ENCODE measurements around the gene SEPSECS.
"Not testable (repeated sequence)": the region's sequence is repeated elsewhere in the genome, so short reads cannot be mapped to it uniquely, and the experiment has no call there.

The SEPSECS gene

DNA sequence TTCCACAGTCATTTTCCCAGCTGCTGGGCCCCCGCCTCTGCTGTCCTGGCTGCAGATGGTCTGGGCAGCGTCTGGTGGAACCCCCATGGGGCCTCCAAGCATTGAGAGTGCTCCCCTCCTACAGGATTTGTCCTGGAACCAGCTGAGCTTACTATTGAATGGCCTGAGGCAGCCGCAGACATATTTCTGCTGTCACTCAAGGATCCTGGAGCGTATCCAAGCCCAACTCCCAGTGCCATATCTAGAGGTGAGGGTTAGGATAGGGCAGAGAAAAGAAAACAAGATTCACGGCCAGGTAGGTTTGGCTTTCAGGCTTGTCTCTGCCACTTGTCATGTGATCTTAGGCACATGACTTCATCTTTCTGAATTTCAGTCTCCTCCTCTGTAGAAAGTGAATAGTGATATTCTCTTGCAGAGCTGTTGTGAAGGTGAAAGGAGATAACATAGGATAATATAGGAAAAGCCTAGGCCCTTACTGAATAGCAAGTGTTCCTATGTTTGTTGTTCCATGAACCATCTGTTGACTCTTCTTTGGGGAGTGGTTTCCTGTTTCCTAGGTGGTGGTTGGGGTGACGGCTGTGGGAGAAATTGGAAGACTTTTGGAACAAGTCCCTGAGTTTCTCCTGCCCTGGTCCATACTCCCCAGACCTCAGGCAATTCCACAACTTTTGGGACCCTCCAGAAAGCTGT, 52.3 kb downstream of the SEPSECS start:
- no peak for DNase-seq

DNA sequence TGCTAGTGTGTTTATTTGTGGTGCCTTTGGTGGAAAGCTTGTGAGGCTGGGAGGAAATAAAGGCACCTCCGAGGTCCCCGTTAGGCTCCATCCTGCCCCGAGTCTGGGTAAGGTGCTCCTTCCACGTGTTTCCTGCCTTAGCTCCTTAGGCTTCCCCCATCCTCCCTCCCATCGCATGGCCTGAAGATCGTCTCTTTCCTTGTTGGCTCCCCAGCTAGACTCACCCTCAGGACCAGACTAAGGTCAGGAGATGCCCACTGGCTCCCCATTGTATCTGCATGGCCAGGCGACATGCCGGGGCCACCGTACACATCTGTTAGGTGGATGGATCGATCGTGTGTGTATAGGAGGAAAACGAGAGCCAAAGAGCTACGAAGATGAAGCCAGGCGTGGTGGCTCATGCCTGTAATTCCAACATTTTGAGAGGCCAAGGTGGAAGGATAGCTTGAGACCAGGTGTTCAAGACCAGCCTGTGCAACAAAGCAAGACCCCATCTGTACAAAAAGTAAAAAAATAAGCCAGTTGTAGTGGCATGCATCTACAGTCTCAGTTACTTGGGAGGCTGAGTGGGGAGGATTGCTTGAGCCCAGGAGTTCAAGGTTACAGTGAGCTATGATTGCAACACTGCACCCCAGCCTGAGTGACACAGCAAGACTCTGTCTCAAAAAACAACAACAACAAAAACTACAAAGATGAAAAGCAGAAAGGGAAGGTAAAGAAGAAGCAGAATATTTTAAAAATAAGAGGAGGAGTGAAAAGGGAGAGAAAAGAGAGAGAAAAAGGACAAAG, 53.7 kb downstream of the SEPSECS start:
- DNase-seq = no peak

DNA sequence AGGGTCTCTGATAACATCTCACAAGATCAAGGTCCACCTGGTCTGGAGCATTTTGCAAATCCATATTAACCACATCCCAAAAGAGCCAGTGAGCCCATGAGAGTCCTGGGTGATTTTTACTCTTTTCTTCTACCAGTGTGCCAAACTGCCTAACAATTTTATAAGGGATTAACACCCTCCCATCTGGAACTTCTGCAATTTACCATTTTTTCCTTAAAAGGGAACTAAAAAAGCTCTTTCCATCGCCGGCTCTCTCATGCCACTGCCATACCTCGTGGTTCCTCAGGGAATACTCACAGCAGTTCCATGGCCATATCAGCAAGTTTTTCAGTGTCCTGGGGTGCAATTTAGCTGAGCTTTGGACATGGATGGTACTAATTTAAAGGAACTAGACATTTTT, 55.7 kb downstream of the SEPSECS start:
- no peak for DNase-seq

DNA sequence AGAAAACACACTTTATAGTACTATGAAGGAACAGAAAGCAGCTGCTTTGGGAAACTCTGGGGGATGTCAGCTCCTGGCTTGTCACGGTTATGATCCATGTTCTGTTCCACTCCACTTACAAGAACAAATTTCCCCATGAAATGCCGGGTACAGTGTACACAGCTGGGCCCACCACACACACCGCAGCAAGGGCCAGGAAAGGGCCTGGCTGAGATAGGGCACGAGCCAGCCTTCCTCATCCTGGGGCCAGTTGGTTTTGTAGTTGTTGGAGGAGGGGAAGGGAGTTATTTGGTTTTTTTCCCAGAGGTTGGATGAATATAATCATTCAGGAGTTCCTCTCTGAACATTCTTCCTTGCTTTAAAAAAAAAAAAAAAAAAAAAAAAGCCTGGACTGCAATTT, 56.8 kb downstream of the SEPSECS start:
- DNase-seq = no peak

DNA sequence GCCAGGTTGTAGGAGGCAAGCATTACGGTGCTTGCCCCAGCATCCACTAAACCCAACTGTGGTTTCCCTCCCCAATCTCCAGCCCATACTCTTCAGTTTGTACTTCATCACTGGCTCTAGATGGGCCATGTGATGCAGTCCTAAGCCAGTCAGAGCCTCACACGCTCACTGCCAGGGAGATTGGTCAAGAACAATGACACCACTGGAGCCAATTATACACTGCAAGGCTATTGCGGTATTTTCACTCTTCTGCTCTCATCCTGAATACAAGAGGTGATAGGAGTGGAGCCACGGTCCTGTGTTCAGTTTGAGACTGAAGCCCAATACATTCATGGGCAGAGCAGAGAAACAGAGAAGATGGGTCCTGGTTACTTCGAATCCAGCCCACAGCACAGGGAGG, 58.4 kb downstream of the SEPSECS start:
- DNase-seq = no peak

DNA sequence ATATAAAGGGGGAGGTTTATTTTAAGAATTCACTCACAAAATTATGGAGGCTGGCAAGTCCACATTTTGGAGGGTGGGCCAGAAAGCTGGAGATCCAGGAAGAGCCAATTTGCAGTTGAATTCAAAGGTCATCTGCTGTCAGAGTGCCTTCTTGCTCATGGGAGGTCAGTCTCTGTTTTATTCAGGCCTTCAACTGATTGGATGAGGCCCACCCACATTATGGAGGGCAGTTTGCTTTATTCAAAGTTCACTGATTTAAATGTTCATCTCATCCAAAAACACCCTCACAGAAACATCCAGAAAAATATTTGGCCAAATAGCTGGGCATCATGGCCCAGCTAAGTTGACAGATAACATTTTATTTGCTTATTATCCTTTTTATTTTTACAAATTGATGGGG, 59.5 kb downstream of the SEPSECS start:
- no peak for DNase-seq

DNA sequence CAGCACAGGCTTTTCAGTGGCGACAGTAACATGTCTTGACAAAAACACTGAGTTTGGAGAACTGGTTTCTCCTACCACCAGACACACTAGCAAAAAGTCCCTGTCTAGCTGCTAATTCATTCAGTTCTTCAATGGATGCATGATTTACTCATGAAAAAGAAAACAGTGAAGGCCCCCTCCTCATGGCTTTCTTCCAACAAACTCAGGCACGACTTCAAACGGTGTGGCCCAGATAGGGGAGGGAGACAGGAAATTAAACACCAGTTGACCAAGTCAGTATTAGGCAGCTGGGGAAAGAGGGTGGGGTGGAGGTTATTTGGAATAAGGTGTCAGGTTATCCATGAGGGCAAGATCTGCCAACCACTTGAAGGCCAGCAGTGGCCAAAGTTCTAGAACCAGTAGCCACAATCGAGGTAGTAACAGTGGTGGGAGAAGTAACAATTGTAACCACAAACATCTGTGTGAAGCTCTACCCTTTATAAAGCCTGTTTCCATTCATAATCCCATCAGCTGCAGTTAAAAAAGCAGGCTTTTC, 60.2 kb downstream of the SEPSECS start:
- no peak for DNase-seq

DNA sequence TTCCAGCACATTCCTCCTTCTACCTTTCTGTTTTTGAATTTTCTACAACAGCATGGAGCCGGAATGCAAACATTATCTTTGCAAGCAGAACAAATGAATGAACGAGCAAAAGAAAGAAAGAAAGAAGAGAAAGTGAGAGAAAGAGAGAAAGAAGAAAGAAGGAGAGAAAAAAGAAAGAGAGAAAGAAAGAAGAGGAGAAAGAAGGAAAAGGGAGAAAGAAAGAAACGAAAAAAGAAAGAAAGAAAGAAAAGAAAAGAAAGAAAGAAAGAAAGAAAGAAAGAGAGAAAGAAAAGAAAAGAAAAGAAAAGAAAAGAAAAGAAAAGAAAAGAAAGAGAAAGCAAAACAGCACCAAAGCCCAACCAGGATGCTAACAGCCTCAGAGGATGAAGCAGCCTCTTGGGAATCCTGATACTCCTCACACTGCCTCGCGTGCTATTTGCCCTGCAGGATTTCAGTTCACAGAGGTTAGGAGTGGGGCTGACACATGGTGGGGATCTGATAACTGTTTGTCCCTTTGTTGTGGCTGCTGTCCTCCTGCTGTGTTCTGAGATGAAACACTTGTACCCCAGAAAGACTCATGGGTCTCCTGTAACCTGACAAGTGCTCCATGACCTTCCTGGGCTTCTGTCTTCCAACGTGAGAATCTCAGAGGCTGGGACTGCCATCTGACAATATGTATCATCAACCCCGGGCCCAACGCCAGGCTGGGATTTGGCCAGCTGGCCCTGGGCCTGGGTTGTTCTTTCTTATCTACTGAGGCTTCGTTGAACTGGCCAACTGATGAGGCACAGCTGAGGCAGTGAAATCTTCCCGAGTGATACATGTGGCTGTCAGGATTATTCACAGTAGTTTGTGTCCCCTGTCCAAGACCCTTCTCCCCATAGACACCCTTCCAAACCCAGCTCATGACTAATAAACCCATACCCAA, 61.0 kb downstream of the SEPSECS start:
- no peak for DNase-seq

DNA sequence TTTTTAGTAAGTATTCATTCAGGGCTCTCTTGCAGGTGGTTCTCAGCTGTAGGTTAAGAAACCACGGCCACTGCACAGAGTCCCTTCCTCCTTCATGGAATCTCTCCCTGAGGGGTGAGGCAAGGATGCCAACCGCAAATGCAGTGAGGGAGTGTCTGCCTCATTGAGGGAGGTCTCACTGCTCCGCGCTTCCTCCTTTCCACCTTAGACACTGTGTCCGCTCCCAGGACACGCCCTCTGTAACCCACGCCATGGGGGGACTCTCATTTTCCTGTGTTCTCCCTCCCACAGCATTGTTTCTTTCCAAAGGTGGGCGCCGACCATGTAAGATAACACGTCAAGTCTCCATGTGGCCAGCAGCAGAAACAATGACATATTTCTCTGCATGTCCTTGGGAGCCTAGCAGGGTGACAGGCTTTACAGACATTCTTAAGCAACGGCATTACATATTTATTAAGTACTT, 63.2 kb downstream of the SEPSECS start:
- no peak for DNase-seq

DNA sequence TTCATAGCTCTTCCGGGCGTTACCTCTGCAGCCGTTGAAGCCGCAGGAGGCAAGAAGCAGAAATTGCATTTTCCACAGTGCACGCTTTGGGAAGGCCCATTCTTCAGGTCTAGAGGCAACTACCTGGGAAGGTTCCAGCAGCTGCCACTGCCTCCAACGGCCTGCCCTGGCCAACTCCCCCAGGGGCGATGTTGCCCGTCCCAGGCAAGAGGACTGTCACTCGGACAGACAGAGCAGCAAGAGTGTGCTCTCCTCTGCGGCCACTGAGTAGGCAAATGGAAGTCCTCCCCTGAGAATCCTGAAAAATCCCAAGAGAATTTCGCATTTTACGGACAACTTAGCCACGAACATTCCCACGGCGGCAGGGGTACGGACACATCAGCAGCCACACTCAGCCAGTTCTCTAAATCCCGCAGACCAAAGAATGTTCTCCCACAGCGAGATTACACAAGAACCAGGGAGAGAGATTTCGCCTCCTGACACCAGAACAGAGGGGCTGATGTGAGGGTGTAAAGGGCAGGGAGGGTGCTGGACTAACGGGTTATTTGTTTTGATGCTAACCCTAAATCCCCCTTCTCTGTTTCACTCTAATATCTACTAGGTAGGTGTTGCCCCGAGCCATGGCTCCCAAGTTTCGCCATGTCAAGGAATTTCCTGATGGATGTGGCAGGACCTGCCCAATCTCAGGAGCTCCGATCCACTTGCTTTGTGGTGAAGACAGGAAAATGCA, 63.8 kb downstream of the SEPSECS start:
- DNase-seq = no peak

DNA sequence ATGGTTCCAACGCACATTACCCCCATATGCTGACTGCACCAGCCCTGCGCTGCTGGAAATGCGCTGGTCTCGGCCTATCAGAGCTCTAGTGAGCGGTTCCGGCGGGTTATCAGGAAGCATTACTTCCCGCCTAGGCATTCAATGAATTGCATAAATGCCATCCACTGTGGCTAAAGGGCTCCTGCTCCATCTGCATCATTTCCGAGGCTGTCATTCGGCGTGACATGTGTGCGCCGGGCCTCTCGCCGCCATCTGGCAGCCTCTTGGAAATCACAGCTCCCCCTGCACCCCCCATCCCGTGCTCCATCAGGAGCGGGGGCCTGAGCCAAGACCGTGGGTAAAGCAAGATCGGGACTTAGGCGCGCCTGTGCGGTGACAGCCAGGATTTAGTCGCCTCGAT, 64.4 kb downstream of the SEPSECS start:
- no peak for DNase-seq

DNA sequence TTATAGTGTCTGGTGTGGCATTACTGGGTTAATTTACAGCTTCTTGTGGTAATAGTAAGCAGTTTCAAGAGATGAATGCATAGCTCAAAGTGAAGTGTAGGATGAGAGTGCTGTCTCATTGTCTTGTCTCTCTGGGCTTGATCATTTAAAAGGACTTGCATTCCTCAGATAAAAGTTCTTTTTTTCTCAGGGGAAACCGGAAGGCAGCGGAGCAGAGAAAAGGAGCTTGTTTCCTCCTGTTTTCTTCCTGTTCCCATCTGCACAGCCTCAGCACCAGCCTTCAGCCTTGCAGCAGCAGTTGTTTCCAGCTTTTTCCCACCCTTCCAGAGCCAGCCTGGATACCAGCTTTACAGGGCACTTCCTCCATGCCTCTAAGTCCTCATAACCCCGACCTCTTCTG, 68.1 kb downstream of the SEPSECS start:
- DNase-seq = no peak

DNA sequence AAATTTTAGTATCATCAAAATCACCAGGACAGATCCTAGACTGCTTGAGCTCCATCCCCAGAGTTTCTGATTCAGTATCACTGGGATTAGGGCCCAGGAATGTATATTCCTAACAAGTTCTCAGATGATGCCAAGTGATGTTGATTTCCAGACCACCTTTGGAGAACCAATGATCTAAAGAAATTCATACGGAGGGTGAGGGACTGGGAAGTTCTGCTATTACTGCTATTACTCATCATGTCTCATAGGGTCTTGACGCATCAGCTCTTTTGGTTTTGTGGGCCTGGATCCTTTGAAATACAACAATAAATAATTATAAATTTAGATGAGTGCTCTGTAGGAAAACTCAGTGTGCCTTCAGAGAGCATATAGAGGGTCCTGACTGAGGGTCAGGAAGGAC, 69.7 kb downstream of the SEPSECS start:
- no peak for DNase-seq

DNA sequence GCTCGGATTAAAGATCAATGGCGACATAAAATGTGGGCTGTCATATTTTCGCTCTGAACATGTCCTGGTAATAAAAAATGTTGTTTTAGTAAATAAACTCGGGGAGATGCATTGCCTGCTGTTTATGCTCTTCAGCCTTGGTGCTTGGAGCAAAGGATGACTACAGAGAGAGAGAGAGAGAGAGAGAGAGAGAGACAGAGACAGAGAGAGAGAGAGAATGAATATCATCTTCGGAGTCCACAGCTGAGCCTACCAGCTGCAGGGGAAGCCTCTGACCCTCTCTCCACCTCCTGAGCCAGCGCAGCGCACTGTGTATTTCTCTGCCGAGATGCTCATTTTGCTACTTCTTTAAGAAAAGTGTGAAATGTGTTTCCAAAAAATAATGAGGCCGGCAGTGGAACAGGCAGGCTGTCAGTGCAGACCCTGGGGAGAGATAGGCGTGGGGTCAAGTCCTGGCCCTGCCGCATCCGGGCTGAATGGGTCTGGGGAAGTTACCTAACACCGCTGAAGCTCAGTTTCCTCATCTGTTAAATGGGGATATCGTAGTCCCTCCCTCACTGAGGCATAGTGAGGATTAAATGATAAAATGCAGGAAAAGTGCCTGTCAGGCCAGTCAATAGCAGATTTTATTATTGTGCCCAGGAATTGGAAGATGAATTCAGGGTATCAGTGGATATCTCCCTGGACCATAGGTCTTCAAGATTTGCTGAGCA, 71.0 kb downstream of the SEPSECS start:
- DNase-seq = no peak

DNA sequence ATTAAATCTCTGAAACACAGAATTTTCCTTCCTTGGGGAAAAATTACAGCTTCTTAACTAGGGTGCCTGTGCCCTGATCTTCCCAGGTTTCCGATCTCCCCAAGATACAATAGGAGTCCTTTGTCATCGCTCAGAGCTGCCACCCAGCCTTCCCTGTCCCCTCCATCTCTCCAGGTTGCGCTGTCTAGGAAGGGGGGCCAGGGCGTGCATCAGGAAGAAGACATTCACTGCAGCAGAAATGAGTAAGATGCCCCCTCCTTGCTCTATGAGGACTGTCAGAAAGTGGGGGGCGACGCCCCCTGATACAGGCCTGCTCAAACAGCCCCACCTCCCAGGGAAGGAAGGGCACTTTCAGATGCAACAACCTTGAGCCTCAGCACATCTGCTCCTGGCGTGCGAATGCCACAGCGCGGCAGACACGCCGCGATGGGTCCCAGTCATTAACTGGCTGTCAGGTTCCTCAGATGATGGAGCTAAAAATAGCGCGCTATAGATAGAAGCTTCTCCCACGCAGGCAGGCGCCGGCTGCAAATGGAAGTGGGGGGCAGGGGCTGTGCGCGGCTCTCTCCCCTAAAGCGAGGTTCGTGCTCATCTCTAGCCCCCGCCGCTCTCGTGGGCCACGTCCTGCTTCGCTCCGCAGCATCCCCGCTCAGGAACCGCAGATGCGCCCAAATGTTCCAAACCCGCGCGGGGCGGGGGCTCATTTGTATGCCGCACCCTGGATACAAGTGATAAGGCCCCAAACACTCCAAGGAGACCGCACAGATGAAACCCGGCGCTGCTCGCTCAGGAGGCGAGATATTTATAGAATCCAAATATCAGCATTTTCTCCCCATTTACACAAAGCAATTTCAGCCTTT, 71.9 kb downstream of the SEPSECS start:
- no peak for DNase-seq

DNA sequence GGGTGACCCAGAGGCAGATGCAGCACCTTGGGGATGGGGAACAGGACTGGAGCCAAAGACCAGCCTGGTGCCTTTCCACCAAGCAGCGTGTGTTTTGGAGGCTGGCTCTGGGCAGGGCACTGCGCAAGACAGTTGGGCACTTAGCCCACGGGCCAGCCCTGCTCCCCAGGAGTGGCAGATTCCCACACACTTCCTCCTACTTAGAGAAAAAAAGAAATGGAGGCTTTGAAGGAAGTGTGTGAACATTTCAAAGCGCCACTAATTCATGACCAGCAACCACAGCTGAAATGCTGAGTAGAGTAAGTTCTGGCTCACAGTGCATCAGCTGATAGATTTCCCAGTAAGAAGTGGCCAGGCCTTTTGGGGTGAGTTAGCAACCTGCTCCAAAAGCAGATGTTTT, 74.6 kb downstream of the SEPSECS start:
- DNase-seq = no peak

DNA sequence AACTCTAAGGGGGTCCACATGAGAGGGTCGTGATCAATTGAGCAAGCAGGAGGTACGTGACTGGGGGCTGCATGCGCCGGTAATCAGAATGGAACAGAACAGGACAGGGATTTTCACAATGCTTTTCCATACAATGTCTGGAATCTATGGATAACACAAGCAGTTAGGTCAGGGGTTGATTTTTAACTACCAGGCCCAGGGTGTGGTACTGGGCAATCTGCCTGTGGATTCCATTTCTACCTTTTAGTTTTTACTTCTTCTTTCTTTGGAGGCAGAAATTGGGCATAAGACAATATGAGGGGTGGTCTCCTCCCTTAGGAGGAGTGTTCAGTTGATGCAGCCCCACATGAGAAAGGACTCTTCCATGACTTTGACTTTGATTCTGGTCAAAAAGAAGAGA, 76.8 kb downstream of the SEPSECS start:
- not testable (repeated sequence) for DNase-seq

DNA sequence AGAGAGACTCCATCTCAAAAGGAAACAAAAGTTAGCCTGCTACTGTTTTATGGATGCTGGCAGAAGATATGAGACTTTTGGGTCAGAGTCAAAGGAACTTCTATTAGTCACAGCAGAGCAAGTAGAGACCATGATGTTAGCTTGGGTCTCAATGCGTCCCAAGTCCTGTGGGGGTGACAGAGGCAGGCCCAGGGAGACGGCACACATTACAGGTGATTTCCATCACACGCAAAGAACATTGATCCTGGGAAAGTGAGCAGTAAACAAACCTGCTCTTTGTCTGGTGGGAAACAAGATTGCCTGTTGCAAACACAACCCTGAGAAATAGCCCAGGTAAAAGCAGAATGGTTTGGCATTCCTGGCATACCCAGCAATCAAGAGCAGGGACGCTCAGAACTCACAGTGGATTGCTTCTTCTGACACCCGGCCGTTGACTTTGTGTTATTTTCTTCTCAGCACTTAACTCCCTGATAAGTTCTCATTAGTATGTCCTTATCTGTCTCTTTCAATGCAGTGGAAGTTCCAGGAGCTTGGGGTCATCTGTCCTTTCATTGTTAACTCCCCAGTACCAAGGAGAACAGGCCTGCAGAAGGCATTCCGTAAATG, 78.3 kb downstream of the SEPSECS start:
- DNase-seq = no peak

DNA sequence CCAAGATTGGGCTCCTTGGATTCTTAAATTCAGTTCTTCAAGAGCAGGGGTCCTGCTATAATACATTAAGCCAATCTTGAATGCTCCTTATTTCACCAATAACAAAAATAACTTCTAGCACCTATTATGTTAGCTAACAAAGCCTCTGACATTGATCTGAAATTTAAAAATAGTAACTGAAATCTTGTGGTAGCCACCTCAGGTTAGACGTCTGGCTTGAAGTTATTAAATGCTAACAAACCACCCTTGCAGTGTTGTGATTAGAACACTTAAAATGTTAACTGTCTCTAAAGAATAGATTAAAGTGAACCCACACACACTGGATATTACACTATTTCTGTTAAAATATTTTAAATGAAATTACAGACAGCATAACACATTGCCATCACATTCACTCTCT, 79.7 kb downstream of the SEPSECS start:
- DNase-seq = no peak

DNA sequence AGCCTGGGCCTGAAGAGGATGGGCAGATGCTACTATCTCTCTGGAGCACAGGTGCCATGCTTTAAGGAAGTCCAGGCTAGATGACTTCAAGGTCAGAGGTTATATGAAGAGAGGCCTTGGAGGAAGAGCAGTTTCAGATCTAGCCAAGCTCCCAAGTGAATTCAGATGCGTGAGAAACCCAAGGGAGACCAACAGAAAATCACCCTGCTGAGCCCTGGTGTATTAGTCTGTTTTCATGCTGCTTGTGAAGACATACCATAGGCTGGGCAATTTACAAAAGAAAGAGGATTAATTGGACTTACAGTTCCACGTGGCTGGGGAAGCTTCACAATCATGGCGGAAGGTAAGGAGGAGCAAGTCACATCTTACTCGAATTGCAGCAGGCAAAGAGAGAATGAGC, 81.7 kb downstream of the SEPSECS start:
- DNase-seq = no peak

All from NK-92 treated with Interleukin-12 subunit alpha and Interleukin-12 subunit beta, amount 100 ng/mL, for 24 hours (cell line).